NB4 (cell line): ENCODE measurements around the gene LSG1.

Source experiments
- MYC ChIP-seq: IDR thresholded peaks from 2 replicates; pipeline ENCODE4 v1.6.1; 2011; ENCODE audit warnings: low read depth, low read length
- POLR2A ChIP-seq: IDR thresholded peaks from 2 replicates; pipeline ENCODE4 v1.6.1; 2011; ENCODE audit warnings: mild to moderate bottlenecking; ENCODE audit not compliant: insufficient read length; ENCODE audit errors: extremely low read depth
- TF ChIP-seq, protein P1 (sequence below): IDR thresholded peaks from one replicate; pipeline ENCODE4 v1.5.1; 2012; ENCODE audit warnings: low read depth, low read length
- TF ChIP-seq, protein P2 (sequence below): IDR thresholded peaks from 2 replicates; pipeline ENCODE4 v1.6.1; 2011; ENCODE audit warnings: low read depth, low read length

DNA sequence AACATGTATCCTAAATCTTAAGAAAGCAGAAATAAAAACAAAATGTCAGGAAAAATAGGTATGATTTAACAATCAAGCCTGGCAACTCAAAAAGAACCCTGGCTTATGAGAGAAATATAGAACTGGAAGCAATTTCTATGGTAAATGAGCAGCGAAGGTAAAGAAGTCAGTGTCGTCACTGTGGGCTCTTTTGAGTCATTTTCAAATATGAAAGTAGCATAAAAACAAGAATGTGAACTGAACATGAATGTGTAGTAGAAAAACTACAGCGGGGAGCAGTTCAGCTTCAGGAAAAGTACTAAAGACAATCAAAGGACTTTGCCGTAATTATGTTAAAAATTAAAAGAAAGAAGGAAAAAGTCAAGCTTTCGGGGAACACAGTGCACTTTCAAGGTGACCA lies 17.5 kb downstream of the LSG1 start:
- TF ChIP-seq, protein P1, sequence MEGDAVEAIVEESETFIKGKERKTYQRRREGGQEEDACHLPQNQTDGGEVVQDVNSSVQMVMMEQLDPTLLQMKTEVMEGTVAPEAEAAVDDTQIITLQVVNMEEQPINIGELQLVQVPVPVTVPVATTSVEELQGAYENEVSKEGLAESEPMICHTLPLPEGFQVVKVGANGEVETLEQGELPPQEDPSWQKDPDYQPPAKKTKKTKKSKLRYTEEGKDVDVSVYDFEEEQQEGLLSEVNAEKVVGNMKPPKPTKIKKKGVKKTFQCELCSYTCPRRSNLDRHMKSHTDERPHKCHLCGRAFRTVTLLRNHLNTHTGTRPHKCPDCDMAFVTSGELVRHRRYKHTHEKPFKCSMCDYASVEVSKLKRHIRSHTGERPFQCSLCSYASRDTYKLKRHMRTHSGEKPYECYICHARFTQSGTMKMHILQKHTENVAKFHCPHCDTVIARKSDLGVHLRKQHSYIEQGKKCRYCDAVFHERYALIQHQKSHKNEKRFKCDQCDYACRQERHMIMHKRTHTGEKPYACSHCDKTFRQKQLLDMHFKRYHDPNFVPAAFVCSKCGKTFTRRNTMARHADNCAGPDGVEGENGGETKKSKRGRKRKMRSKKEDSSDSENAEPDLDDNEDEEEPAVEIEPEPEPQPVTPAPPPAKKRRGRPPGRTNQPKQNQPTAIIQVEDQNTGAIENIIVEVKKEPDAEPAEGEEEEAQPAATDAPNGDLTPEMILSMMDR: no peak
- no peak for TF ChIP-seq POLR2A
- TF ChIP-seq, protein P2, sequence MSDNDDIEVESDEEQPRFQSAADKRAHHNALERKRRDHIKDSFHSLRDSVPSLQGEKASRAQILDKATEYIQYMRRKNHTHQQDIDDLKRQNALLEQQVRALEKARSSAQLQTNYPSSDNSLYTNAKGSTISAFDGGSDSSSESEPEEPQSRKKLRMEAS: no peak
- TF ChIP-seq MYC: no peak
